ENCODE measurements around the gene ESYT1. TPM values are rescaled to one million over a fixed set of nuclear protein-coding genes. Genes with fewer than 3 reads are reported as not detected.
A peak's percentile ranks its signal among the peaks of the same experiment; 100 is the strongest.

Gene ESYT1
- total RNA-seq, 1 experiment from 2014 or later: 111 TPM

GRCh38 chr12:56158029-56158925 lies 30.2 kb downstream of the ESYT1 start, which contains the start of gene MYL6:
TSS of gene MYL6 (plus strand) at chr12:56158359. CDS start at chr12:56158402, 43 bp downstream.
- peak within 1 kb of the TSS; percentile 80 for H3K27ac ChIP-seq (ENCODE audit: insufficient read length, low read depth, low read length)
- H3K4me1 ChIP-seq (ENCODE audit: insufficient read depth, low read length): peaks cover 7% of the 10 kb centered on the region; the same call in 1 of the 2 replicates
- Mint-ChIP-seq H3K27ac (peak within 1 kb of the TSS; percentile 96 to 99 (median 98)), H3K36me3 (ENCODE audit: insufficient read depth in 1 of 3, low read depth in 3 of 3) (peaks cover 57 to 69% (median 63%) of the 10 kb centered on the region in 3 experiments), H3K4me3 (peak within 1 kb of the TSS; percentile 93 to 96), H3K27me3 (ENCODE audit: low read depth) (peaks cover 6% of the 10 kb centered on the region; the same call in 1 of the 2 replicates), H3K9me3 (peaks cover 0 to 4% of the 10 kb centered on the region in 2 experiments; a peak in 3 of 5 replicates), H3K4me1 (peaks cover 54 to 70% of the 10 kb centered on the region in 2 experiments)
- H3K23me2 ChIP-seq (ENCODE audit: insufficient read length, low read depth, low read length, poor library complexity, severe bottlenecking): peaks cover 15% of the 10 kb centered on the region
- peak within 1 kb of the TSS; percentile 2; the same call in 1 of the 2 replicates for H3K4ac ChIP-seq (ENCODE audit: low read depth, low read length)
- no peak within 1 kb of the TSS for H2AFZ ChIP-seq (ENCODE audit: low read length)
- no peak within 1 kb of the TSS for H2BK12ac ChIP-seq (ENCODE audit: insufficient read length, low read depth, low read length)
- no peak within 1 kb of the TSS for H2BK20ac ChIP-seq (ENCODE audit: low read depth, low read length, poor library complexity, severe bottlenecking)
- DNase-seq: peak; percentile 98
- peak within 1 kb of the TSS; percentile 68 for H4K5ac ChIP-seq (ENCODE audit: insufficient read length, low read depth, low read length)
- peak within 1 kb of the TSS; percentile 92 for H3K18ac ChIP-seq (ENCODE audit: insufficient read length, low read depth, low read length)
- no peaks in the 10 kb centered on the region for H3K27me3 ChIP-seq (ENCODE audit: insufficient read depth, low read length)
- H3K56ac ChIP-seq (ENCODE audit: insufficient read length, low read depth, low read length): no peak within 1 kb of the TSS
- no CpG with 5 or more reads among the region's 30 CpGs for WGBS (ENCODE audit: extremely low coverage, insufficient read length, low lambda C conversion rate)
- H2BK15ac ChIP-seq (ENCODE audit: low read depth, low read length): no peak within 1 kb of the TSS
- H4K20me1 ChIP-seq (ENCODE audit: control insufficient read depth, insufficient read depth, insufficient read length): no peaks in the 10 kb centered on the region
- H4K8ac ChIP-seq (replicated peaks; ENCODE audit: insufficient read length, low read depth, low read length): no peak within 1 kb of the TSS
- no peak within 1 kb of the TSS for H3K23ac ChIP-seq (ENCODE audit: insufficient read length, low read depth, low read length)
- H3K79me2 ChIP-seq (ENCODE audit: insufficient read depth, low read length): peaks cover 3% of the 10 kb centered on the region; the same call in 1 of the 2 replicates
- H4K91ac ChIP-seq (ENCODE audit: insufficient read length, low read depth, low read length): no peak within 1 kb of the TSS
- no peaks in the 10 kb centered on the region for H3K9me3 ChIP-seq (ENCODE audit: control insufficient read depth, low read depth, low read length)
- peak within 1 kb of the TSS; percentile 80 for H3K4me2 ChIP-seq (ENCODE audit: insufficient read depth, insufficient read length, low read length)
- peak within 1 kb of the TSS; percentile 98 for H3K9ac ChIP-seq (ENCODE audit: extremely low read depth, insufficient read length, low read length)
- peak within 1 kb of the TSS; percentile 64 for H2BK120ac ChIP-seq (ENCODE audit: low read depth, low read length, poor library complexity, severe bottlenecking)
- H3K14ac ChIP-seq (ENCODE audit: insufficient read depth, low read length): peak within 1 kb of the TSS; percentile 92
- H2BK5ac ChIP-seq (ENCODE audit: insufficient read length, low read length): peak within 1 kb of the TSS; percentile 75
- H3T11ph ChIP-seq (ENCODE audit: low read length): no peak within 1 kb of the TSS
- no peak for TF ChIP-seq CTCF (conservative IDR thresholded peaks at IDR 0.05)
- no peak within 1 kb of the TSS for H2AK5ac ChIP-seq (ENCODE audit: insufficient read length, low read length)
- H3K79me1 ChIP-seq (ENCODE audit: insufficient read depth, low read depth, low read length, poor library complexity, severe bottlenecking): peaks cover 2% of the 10 kb centered on the region
